ENCODE results near the gene PHYH. TPM values are rescaled to one million over a fixed set of nuclear protein-coding genes. Genes with fewer than 3 reads are reported as not detected.
"Not testable (repeated sequence)": the region's sequence is repeated elsewhere in the genome, so short reads cannot be mapped to it uniquely, and the experiment has no call there.

The PHYH gene
- total RNA-seq, 4 donors from 2014 or later = 21.9 to 54.1 (median 35.9) TPM

GRCh38 chr10:13294784-13295183, 5.1 kb downstream of the PHYH start:
- ATAC-seq (ENCODE audit: low FRiP score) = no peak
- no peak for TF ChIP-seq CTCF (IDR thresholded peaks at IDR 0.05)
- no peak for DNase-seq (ENCODE audit: low spot score)

GRCh38 chr10:13291821-13292773, 7.8 kb downstream of the PHYH start:
- DNase-seq (ENCODE audit: low spot score) (no peak), ATAC-seq (ENCODE audit: low FRiP score) (no peak)
- TF ChIP-seq CTCF (IDR thresholded peaks at IDR 0.05) = no peak

GRCh38 chr10:13291061-13291460, 8.8 kb downstream of the PHYH start:
- no peak for ATAC-seq (ENCODE audit: low FRiP score)
- no peak for DNase-seq (ENCODE audit: low spot score)
- TF ChIP-seq CTCF (IDR thresholded peaks at IDR 0.05) = no peak

- DNase-seq (ENCODE audit: low spot score) (no peak), ATAC-seq (ENCODE audit: low FRiP score) (no peak)
- no peak for TF ChIP-seq CTCF (IDR thresholded peaks at IDR 0.05)
Measured at GRCh38 chr10:13284050-13284449, 15.8 kb downstream of the PHYH start.

- not testable (repeated sequence) for DNase-seq (ENCODE audit: low spot score); ATAC-seq (ENCODE audit: low FRiP score)
Measured at GRCh38 chr10:13282348-13282747, 17.5 kb downstream of the PHYH start.

GRCh38 chr10:13276749-13277365, 23.0 kb downstream of the PHYH start:
- TF ChIP-seq CTCF (IDR thresholded peaks at IDR 0.05) = no peak
- ATAC-seq (ENCODE audit: low FRiP score) (no peak), DNase-seq (ENCODE audit: low spot score) (no peak)

- not testable (repeated sequence) for ATAC-seq (ENCODE audit: low FRiP score); DNase-seq (ENCODE audit: low spot score)
Measured at GRCh38 chr10:13276146-13276545, 23.7 kb downstream of the PHYH start.

GRCh38 chr10:13272164-13272571, 27.7 kb downstream of the PHYH start:
- ATAC-seq (ENCODE audit: low FRiP score) (no peak), DNase-seq (ENCODE audit: low spot score) (no peak)

More at GRCh38 chr10:13272164-13272571, 27.7 kb downstream of the PHYH start:
- no peak for TF ChIP-seq CTCF (IDR thresholded peaks at IDR 0.05)
